ENCODE results near the gene BCL2L11.

The BCL2L11 gene

DNA sequence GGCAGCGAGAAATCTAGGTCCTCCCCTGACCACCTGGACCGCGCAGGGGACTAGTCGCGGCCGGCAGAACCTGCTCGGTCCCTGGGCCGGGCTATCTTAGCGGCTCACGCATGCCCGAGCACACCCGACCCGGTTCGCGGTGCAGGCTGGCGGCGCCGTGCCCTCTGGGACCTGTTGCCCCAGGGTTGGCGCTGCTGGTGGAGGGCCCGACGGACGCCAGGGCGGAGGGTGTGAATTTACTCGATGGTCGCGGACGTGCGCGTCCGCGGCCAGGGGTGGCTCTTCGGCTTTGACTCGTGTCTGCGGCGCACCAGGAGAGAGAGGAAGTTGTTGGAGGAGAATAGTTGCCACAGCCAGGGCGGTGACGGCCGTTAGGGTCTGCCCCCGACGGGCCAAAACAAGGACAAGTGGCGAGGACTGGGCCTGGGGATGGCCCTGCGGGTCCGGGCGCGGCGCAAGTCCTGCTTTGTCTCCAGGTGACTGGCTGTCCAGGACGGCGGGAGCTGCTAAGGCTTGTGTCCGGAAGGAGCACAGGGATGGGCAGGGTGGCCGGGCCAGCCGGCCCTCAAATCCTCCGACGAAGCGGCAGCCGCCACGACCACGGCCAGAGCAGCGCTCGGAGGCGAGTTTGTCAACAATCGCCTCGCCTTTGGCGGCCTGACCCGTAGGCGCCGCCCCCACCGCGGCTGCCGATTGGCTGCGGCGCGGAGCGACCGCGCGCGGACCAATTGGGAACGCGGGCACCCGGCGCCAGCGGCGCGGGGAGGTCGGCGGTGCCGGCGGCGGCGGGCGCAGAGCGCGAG is 1.3 kb downstream of the BCL2L11 start:
- in situ Hi-C loops (cut with MboI; ENCODE audit: low sequenced_read_pairs, unreplicated experiment) = no loop called here
- DNase-seq (ENCODE audit: low spot score) = peak; percentile 79
- TF ChIP-seq, protein P1, sequence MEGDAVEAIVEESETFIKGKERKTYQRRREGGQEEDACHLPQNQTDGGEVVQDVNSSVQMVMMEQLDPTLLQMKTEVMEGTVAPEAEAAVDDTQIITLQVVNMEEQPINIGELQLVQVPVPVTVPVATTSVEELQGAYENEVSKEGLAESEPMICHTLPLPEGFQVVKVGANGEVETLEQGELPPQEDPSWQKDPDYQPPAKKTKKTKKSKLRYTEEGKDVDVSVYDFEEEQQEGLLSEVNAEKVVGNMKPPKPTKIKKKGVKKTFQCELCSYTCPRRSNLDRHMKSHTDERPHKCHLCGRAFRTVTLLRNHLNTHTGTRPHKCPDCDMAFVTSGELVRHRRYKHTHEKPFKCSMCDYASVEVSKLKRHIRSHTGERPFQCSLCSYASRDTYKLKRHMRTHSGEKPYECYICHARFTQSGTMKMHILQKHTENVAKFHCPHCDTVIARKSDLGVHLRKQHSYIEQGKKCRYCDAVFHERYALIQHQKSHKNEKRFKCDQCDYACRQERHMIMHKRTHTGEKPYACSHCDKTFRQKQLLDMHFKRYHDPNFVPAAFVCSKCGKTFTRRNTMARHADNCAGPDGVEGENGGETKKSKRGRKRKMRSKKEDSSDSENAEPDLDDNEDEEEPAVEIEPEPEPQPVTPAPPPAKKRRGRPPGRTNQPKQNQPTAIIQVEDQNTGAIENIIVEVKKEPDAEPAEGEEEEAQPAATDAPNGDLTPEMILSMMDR (IDR thresholded peaks at IDR 0.05; ENCODE audit: borderline replicate concordance, control extremely low read depth, extremely low read depth, insufficient read depth, missing control alignments) = no peak

DNA sequence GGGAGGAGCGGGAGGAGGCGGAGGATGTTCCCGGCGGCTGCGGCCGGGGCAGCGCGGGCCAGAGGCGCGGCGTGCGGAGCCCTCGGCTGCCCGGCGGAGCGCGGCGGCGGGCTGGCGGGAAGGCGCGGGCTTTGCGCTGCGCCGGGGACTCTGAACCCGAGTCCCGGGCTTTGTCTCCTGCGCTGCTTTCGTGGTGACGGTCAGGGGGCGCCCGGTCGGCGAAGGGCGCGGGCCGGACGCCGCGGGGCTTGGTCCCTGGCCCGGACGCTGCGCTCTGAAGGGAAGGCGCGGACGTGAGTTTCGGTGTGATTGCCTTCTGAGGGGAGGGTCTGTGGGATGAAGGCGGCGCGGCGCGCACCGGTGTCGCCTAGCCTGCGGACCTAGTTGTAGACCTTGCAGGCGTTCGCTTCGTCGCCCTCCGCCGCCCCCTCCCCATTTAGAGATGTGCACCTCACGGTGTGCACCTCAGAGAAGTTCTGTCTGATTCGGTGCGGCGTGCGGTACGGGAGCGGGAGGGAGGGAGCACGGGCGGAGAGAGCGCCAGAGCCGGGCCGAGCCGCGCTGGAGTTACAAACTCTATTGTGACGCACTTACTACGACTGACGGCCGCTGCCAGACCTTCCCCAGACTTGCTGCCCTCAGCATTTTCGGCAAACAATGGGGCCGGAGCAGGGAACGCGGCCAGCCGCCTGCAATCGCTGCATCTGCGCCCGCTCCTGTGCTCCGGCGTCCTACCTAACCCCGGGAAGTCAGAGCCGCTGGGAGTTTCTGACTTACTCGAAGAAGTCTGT is 2.1 kb downstream of the BCL2L11 start:
- no peak for DNase-seq (ENCODE audit: low spot score)
- in situ Hi-C loops (cut with MboI; ENCODE audit: low sequenced_read_pairs, unreplicated experiment) = no loop called here
- TF ChIP-seq, protein P1 (IDR thresholded peaks at IDR 0.05; ENCODE audit: borderline replicate concordance, control extremely low read depth, extremely low read depth, insufficient read depth, missing control alignments) = no peak

DNA sequence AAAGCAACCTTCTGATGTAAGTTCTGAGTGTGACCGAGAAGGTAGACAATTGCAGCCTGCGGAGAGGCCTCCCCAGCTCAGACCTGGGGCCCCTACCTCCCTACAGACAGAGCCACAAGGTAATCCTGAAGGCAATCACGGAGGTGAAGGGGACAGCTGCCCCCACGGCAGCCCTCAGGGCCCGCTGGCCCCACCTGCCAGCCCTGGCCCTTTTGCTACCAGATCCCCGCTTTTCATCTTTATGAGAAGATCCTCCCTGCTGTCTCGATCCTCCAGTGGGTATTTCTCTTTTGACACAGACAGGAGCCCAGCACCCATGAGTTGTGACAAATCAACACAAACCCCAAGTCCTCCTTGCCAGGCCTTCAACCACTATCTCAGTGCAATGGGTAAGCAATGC is 3.0 kb downstream of the BCL2L11 start:
- in situ Hi-C loops (cut with MboI; ENCODE audit: low sequenced_read_pairs, unreplicated experiment) = no loop called here
- TF ChIP-seq, protein P1 (IDR thresholded peaks at IDR 0.05; ENCODE audit: borderline replicate concordance, control extremely low read depth, extremely low read depth, insufficient read depth, missing control alignments) = no peak
- DNase-seq (ENCODE audit: low spot score) = no peak

DNA sequence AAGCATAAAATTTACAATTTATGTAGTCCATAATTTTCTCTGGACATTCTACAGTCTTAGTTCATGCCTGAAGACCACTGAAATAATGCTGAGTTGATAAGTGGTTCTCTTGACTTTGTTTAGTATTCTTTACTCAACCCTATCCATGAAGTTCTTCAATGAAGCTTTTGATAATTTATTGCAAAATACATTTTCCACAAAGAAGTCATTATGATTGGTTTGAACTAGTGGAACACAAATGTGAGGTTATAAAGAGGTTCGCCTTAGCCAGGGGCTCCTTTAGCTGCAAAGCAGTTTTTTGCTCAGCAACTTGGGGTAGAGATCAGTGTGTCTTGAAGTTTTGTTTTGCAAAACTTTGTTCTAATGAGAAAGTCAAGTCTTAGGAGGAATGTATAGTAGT is 5.9 kb downstream of the BCL2L11 start:
- in situ Hi-C loops (cut with MboI; ENCODE audit: low sequenced_read_pairs, unreplicated experiment) = loop anchor here (25.0 kb wide), 1 partner anchor 586 kb away; no protein-coding TSS in a partner anchor
- TF ChIP-seq, protein P1 (IDR thresholded peaks at IDR 0.05; ENCODE audit: borderline replicate concordance, control extremely low read depth, extremely low read depth, insufficient read depth, missing control alignments) = no peak
- no peak for DNase-seq (ENCODE audit: low spot score)

DNA sequence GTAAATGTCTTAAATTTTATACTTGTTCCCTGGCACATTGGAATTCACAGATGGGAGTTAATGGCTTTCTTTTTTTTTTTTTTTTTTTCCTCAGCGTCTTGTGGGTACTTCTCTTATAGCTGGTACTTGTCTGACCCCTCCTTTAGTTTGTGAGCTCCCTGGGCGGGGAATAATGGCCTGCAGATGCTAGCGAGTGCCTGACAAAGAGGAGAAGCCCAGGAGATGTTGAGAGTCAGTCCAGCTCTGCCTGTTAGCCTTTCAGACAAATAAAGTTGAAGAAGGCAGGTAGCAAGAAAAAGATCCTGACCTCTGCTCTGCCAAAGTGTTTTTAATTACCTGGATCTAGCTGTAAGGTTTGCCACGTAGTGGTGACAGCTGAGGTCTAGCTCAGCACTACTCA is 6.6 kb downstream of the BCL2L11 start:
- no peak for DNase-seq (ENCODE audit: low spot score)
- TF ChIP-seq, protein P1 (IDR thresholded peaks at IDR 0.05; ENCODE audit: borderline replicate concordance, control extremely low read depth, extremely low read depth, insufficient read depth, missing control alignments) = no peak
- in situ Hi-C loops (cut with MboI; ENCODE audit: low sequenced_read_pairs, unreplicated experiment) = loop anchor here (25.0 kb wide), 1 partner anchor 585 kb away; no protein-coding TSS in a partner anchor

DNA sequence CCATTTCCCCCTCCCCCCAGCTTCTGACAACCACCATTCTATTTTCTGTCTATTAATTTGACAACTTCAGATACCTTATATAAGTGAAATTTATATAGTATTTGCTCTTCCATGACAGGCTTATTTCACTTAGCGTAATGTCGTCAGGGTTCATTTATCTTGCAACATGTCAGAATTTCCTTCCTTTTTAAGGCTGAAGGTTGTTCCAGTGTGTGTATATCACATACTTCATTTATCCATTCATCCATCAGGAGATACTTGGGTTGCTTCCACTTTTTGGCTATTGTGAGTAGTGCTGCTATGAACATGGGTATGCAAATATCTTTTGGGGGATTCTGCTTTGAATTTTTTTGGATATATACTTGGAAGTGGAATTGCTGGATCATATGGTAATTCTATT is 7.4 kb downstream of the BCL2L11 start:
- in situ Hi-C loops (cut with MboI; ENCODE audit: low sequenced_read_pairs, unreplicated experiment) = loop anchor here (25.0 kb wide), 1 partner anchor 584 kb away; no protein-coding TSS in a partner anchor
- TF ChIP-seq, protein P1 (IDR thresholded peaks at IDR 0.05; ENCODE audit: borderline replicate concordance, control extremely low read depth, extremely low read depth, insufficient read depth, missing control alignments) = no peak
- no peak for DNase-seq (ENCODE audit: low spot score)

All from GM13976 (cell line).